ENCODE measurements around the gene TYROBP.

DNA sequence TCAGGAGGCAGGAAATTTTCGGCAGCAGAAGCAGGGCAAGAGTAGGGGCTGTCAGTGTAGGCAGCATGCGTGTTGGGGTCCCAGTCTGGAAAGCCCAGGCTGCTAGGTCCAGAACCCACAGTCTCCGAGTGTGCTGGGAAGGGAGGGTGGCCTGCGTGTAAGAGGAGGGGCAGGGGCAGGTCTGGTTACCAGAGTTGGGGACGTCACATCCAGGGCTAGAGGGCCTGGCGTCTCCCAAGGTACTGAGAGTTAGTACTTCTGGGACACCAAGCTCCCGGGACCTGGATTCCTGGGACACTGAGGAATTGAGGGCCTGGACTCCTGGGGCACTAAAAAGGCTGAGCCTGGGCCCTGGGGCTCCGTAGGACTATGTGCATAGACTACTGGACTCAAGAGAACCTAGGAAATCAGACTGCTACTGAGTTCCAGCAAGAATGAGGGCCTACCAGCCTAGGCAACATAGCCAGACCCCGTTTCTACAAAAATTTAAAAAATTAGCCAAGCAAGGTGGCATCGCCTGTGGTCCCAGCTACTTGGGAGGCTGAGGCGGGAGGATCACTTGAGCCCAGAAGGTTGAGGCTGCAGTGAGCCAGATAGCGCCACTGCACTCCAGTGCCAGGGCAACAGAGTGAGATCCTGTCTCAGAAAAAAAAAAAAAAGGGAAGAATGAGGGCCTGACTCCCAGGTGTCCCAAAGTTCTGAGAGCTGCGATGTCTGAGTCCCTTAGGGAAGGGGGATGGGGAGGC, 10.2 kb downstream of the TYROBP start:
- TF ChIP-seq, protein P1, sequence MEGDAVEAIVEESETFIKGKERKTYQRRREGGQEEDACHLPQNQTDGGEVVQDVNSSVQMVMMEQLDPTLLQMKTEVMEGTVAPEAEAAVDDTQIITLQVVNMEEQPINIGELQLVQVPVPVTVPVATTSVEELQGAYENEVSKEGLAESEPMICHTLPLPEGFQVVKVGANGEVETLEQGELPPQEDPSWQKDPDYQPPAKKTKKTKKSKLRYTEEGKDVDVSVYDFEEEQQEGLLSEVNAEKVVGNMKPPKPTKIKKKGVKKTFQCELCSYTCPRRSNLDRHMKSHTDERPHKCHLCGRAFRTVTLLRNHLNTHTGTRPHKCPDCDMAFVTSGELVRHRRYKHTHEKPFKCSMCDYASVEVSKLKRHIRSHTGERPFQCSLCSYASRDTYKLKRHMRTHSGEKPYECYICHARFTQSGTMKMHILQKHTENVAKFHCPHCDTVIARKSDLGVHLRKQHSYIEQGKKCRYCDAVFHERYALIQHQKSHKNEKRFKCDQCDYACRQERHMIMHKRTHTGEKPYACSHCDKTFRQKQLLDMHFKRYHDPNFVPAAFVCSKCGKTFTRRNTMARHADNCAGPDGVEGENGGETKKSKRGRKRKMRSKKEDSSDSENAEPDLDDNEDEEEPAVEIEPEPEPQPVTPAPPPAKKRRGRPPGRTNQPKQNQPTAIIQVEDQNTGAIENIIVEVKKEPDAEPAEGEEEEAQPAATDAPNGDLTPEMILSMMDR (IDR thresholded peaks at IDR 0.05; ENCODE audit: low read depth, low read length): no peak
- no peak for TF ChIP-seq MYC (IDR thresholded peaks at IDR 0.05; ENCODE audit: low read depth, low read length)
